ENCODE measurements around the gene MAP2K6.

MAP2K6 gene

GRCh38 chr17:69534235-69534621 lies 119.7 kb downstream of the MAP2K6 start:
- no peak for TF ChIP-seq ZNF274 (IDR thresholded peaks at IDR 0.05; ENCODE audit: low read depth, low read length)
- no peak overlapping the region for H3K4me3 ChIP-seq (ENCODE audit: low read length)

GRCh38 chr17:69535016-69535570 lies 120.6 kb downstream of the MAP2K6 start:
- TF ChIP-seq ZNF274 (IDR thresholded peaks at IDR 0.05; ENCODE audit: low read depth, low read length), result no peak
- no peak overlapping the region for H3K4me3 ChIP-seq (ENCODE audit: low read length)

DNA sequence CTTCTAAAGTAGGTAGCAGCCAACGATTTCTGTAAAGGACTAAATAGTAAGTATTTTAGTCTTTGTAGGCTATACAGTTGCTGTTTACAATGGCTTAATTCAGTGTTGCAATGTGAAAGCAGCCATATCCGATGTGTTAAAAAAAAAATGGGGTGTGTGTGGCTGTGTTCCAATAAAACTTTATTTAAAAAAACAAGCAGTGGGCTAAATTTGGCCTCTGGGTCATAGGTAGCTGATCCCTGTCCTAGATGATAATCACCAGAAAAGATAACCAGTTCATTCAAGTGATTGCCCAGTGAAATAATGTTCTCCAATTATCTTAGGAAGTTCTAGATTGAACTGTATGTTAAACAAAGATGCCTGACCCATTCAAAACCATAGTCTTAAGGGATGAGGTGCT lies 124.3 kb downstream of the MAP2K6 start:
- no peak for TF ChIP-seq ZNF274 (IDR thresholded peaks at IDR 0.05; ENCODE audit: low read depth, low read length)
- H3K4me3 ChIP-seq (ENCODE audit: low read length), result no peak overlapping the region

- TF ChIP-seq ZNF274 (IDR thresholded peaks at IDR 0.05; ENCODE audit: low read depth, low read length), result no peak
These were observed 124.8 kb downstream of the MAP2K6 start for GRCh38 chr17:69539274-69539673.

GRCh38 chr17:69539781-69540319 lies 125.4 kb downstream of the MAP2K6 start:
- TF ChIP-seq ZNF274 (IDR thresholded peaks at IDR 0.05; ENCODE audit: low read depth, low read length), result no peak
- no peak overlapping the region for H3K4me3 ChIP-seq (ENCODE audit: low read length)

More at GRCh38 chr17:69539274-69539673, 124.8 kb downstream of the MAP2K6 start:
- no peak overlapping the region for H3K4me3 ChIP-seq (ENCODE audit: low read length)

DNA sequence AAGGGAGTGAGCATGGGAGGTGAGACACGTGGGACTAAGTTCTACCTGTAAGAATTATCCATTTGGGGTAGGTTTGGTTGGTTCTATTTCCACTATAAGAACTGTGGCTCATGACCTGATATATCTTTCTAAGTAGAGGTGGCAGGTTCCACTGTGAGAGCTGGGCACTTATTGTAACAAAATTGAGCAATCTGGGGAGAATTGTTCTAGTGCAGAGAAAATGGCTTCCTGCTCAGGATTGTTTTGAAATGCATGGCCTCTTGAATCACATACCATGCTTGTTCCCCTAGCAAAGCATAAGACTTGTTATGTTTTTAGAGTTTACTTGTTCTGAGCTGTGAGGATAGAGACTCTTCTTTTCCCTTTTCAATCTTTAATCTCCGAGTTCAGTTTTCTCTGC lies 125.9 kb downstream of the MAP2K6 start:
- H3K4me3 ChIP-seq (ENCODE audit: low read length), result no peak overlapping the region
- TF ChIP-seq ZNF274 (IDR thresholded peaks at IDR 0.05; ENCODE audit: low read depth, low read length), result no peak

GRCh38 chr17:69547230-69547629 lies 132.7 kb downstream of the MAP2K6 start:
- no peak for TF ChIP-seq ZNF274 (IDR thresholded peaks at IDR 0.05; ENCODE audit: low read depth, low read length)
- H3K4me3 ChIP-seq (ENCODE audit: low read length), result no peak overlapping the region

DNA sequence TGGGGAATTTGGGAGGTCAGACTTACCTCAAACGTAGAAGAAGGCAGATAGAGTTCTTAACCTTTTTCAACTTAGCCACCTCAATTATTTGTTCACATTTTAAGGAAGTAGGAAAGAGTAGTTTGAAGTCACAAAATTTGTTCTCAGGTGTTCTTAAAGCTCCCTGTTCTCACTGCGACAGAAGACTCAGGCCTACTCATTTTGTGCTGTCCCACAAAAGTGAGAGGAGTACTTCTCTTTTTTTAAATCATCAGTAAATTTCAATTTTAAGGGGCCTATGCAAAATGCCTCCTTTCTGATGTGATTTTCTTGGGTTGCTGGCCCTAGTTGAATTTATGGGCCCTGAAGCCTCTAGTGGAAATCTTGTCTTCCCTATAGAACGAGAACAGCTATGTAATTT lies 133.4 kb downstream of the MAP2K6 start:
- no peak overlapping the region for H3K4me3 ChIP-seq (ENCODE audit: low read length)
- no peak for TF ChIP-seq ZNF274 (IDR thresholded peaks at IDR 0.05; ENCODE audit: low read depth, low read length)

- H3K4me3 ChIP-seq (ENCODE audit: low read length), result no peak overlapping the region
- no peak for TF ChIP-seq ZNF274 (IDR thresholded peaks at IDR 0.05; ENCODE audit: low read depth, low read length)
These were observed 136.9 kb downstream of the MAP2K6 start for GRCh38 chr17:69551212-69552010.

DNA sequence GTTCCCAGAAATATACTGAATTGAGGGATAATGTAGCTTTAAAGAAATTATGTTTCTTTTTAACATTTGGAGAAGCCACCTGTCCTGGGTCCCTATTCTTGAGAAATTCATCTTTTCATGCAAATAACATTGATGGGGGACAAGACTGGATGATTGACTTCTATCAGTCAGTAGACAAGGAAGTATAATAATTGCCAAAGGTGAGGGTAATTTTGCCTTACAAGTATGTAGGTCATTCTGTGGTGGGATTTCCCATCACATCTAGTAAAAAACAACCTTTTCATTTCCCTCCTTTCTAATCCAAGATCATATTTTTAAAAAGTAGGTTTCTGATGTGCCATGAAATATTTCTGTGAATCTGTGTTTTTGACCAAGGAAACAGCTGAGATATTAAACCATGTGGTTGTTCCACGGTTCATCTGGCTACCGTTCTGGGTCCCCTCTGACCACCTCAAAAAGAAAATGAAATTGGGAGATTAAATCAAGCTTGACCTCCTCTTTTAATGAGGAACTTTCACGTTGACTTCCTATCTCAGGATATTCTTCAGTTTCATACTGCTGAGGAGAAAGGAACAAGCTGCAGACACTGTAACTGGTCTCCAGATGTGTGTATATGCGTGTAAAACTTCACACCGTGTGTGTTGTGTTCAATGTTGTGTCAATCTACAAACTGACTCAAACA lies 138.6 kb downstream of the MAP2K6 start:
- no peak overlapping the region for H3K4me3 ChIP-seq (ENCODE audit: low read length)
- TF ChIP-seq ZNF274 (IDR thresholded peaks at IDR 0.05; ENCODE audit: low read depth, low read length), result no peak

DNA sequence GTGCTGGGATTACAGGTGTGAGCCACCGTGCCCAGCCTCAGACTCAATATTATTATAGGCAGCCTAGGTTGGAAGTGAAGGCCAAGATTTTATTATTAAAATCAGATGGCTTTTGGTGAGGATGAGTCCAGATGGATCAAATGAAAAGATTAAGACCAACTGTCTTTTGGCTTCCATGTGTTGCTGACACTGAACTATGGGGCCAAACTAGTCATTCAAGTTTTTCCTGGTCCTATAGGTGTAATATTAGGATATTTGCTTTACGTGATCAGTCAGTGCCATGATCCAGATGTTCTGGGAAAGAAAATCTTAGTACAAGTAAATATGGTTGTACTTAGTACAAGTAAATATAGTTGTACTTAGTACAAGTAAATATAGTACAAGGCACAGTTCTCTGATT lies 140.6 kb downstream of the MAP2K6 start:
- no peak for TF ChIP-seq ZNF274 (IDR thresholded peaks at IDR 0.05; ENCODE audit: low read depth, low read length)
- H3K4me3 ChIP-seq (ENCODE audit: low read length), result no peak overlapping the region

DNA sequence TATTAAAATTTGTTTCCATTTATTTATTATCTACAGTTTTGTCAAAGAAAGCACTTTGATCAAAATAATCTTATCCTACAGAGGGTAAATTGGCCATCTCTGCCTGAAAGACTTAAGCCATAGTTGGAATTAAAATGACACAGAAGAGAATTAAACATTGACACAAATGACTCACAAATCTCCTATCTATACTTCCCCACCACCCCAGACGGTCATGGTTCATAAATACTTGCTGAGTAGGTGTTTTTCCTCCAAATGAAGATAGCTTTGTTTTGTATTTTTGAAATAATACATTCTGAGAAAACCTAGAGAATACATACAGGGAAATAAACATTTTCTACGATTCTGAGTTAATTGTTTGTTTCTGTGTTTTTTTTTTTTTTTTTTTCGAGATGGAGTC lies 142.8 kb downstream of the MAP2K6 start:
- TF ChIP-seq ZNF274 (IDR thresholded peaks at IDR 0.05; ENCODE audit: low read depth, low read length), result no peak

DNA sequence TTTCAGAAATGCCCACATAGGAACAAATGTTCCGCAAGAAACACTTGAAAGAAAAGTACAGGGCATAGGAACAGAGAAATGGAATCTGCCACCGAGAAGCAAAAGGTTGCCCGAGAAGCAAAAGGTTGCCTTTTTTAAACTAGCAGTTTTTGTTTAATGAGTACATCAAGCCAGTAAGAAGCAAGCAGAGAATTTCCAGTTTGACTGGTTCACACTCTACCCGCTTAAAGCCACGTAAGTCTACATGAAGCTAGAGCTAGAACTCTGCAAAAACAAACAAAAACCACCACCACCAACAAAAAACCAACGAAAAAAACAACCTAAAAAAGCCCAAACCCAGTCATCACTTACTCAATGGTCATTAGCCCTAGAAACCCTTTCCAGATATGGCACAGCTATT lies 144.3 kb downstream of the MAP2K6 start:
- no peak overlapping the region for H3K4me3 ChIP-seq (ENCODE audit: low read length)
- no peak for TF ChIP-seq ZNF274 (IDR thresholded peaks at IDR 0.05; ENCODE audit: low read depth, low read length)

More for the DNA sequence above, 142.8 kb downstream of the MAP2K6 start:
- H3K4me3 ChIP-seq (ENCODE audit: low read length), result no peak overlapping the region

DNA sequence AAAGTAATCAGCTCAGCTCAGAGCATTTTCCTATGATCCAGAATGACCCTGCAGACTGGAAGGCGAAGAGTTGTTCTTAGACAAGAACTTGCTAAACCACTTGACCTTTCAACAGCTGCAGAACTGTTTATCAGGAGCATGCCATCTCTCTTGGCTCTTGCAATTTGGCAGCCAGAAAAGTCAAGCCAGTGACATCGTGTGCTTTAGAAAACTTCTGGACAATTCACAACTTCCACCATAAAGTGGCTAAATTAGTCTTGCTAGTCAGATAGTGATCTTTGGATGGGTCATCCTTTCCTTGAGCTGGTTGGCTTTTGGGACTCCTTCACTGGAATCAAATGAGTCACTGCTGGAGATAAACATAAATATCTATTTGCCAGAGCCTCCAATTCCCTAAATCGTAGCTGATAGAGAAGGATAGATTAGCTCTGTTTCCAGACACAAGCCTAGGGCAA lies 146.5 kb downstream of the MAP2K6 start:
- no peak for TF ChIP-seq ZNF274 (IDR thresholded peaks at IDR 0.05; ENCODE audit: low read depth, low read length)
- no peak overlapping the region for H3K4me3 ChIP-seq (ENCODE audit: low read length)

- H3K4me3 ChIP-seq (ENCODE audit: low read length), result no peak overlapping the region
These were observed 147.0 kb downstream of the MAP2K6 start for GRCh38 chr17:69561462-69561861.

More at GRCh38 chr17:69561462-69561861, 147.0 kb downstream of the MAP2K6 start:
- TF ChIP-seq ZNF274 (IDR thresholded peaks at IDR 0.05; ENCODE audit: low read depth, low read length), result no peak
